ENCODE data around the gene OXLD1. TPM values are rescaled to one million over a fixed set of nuclear protein-coding genes. Genes with fewer than 3 reads are reported as not detected.
A peak's percentile ranks its signal among the peaks of the same experiment; 100 is the strongest.

The OXLD1 gene
- polyA plus RNA-seq, 1 of the 3 experiments (the other 2 are of a cell fraction): 103 TPM

DNA sequence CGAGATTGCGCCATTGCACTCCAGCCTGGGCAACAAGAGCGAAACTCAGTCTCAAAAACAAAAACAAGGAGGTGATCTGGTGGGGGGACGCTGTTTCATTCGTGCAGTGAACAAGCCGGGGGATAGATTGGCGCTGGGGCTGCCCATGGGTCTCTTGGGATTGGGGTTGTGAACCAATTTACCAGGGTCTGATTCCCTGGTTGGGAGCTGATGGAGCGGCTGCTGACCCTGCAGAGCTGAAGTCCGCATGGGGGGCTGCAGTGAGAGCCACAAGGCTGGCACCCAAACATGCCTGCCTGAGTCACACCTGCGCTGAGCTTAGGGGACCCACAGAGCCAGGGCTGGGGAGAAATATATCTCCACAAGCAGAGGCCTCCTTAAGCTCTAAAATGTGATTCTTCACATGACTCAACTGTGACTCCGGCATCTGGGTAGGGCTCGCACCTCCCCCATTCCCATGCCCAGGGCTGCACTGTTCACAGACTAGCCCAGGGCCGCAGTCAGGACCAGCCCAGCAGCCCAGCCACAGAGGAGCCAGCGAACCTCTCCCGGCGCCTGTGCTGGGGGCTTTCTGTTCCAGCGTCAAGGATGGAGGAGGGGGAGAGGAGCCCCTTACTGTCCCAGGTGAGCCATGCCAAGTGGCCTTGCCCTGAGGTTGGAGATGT lies 24.4 kb downstream of the OXLD1 start:
- peaks cover 9% of the 10 kb centered on the region for H3F3A ChIP-seq (replicated peaks; ENCODE audit: insufficient read depth)
- no peaks in the 10 kb centered on the region for H4K20me1 ChIP-seq (ENCODE audit: insufficient read depth)
- peaks cover 0 to 11% of the 10 kb centered on the region in 2 experiments; a peak in 2 of 4 replicates for H3K4me1 ChIP-seq (ENCODE audit: control insufficient read depth in 1 of 2, insufficient read depth in 2 of 2, low read depth in 1 of 2, low read length in 1 of 2)
- ChIA-PET CTCF (no interaction called here), POLR2A (no interaction called here)
- H2AFZ ChIP-seq (ENCODE audit: low read depth): peak overlapping the region; percentile 72; the same call in 1 of the 2 replicates
- no peaks in the 10 kb centered on the region for H3K36me3 ChIP-seq (replicated peaks in 1 of 2; ENCODE audit: control insufficient read depth in 1 of 2, insufficient read depth in 2 of 2, low read length in 1 of 2)
- TF ChIP-seq SMC3 (IDR thresholded peaks at IDR 0.05; ENCODE audit: low read depth, low read length): no peak
- no peak for TF ChIP-seq FOXM1 (IDR thresholded peaks at IDR 0.05; ENCODE audit: low read depth)
- TF ChIP-seq TAF1 (IDR thresholded peaks at IDR 0.05; ENCODE audit: borderline replicate concordance, low read depth, low read length): no peak
- no peak for TF ChIP-seq FOXJ3 (CRISPR knock-in tag; IDR thresholded peaks at IDR 0.05)
- TF ChIP-seq MEF2A (IDR thresholded peaks at IDR 0.05; ENCODE audit: borderline replicate concordance, low read depth): no peak
- no peak for TF ChIP-seq RCOR1 (IDR thresholded peaks at IDR 0.05; ENCODE audit: low read length)
- no peak for TF ChIP-seq EP300 (IDR thresholded peaks at IDR 0.05; ENCODE audit: borderline replicate concordance in 1 of 2, low read depth in 1 of 2, low read length in 1 of 2)
- TF ChIP-seq MAX (IDR thresholded peaks at IDR 0.05; ENCODE audit: low read depth): peak; percentile 73; the same call in 1 of the 2 replicates
- no peak; the same call in 1 of the 2 replicates for TF ChIP-seq USF1 (IDR thresholded peaks at IDR 0.05; ENCODE audit: borderline replicate concordance, low read depth)
- peak; percentile 67; the same call in 1 of the 2 replicates for TF ChIP-seq FOSL2 (IDR thresholded peaks at IDR 0.05; ENCODE audit: borderline replicate concordance, low read depth)
- no peak for TF ChIP-seq NFIC (IDR thresholded peaks at IDR 0.05; ENCODE audit: borderline replicate concordance)
- TF ChIP-seq PBX3 (IDR thresholded peaks at IDR 0.05): no peak
- no peak for TF ChIP-seq ELF1 (IDR thresholded peaks at IDR 0.05)
- TF ChIP-seq GATA2 (CRISPR knock-in tag; IDR thresholded peaks at IDR 0.05): no peak
- TF ChIP-seq CHD2 (IDR thresholded peaks at IDR 0.05; ENCODE audit: low read length, partially characterized antibody): no peak
- TF ChIP-seq USF2 (IDR thresholded peaks at IDR 0.05; ENCODE audit: borderline replicate concordance, low read depth, low read length): no peak
- TF ChIP-seq, protein P1, sequence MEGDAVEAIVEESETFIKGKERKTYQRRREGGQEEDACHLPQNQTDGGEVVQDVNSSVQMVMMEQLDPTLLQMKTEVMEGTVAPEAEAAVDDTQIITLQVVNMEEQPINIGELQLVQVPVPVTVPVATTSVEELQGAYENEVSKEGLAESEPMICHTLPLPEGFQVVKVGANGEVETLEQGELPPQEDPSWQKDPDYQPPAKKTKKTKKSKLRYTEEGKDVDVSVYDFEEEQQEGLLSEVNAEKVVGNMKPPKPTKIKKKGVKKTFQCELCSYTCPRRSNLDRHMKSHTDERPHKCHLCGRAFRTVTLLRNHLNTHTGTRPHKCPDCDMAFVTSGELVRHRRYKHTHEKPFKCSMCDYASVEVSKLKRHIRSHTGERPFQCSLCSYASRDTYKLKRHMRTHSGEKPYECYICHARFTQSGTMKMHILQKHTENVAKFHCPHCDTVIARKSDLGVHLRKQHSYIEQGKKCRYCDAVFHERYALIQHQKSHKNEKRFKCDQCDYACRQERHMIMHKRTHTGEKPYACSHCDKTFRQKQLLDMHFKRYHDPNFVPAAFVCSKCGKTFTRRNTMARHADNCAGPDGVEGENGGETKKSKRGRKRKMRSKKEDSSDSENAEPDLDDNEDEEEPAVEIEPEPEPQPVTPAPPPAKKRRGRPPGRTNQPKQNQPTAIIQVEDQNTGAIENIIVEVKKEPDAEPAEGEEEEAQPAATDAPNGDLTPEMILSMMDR (IDR thresholded peaks at IDR 0.05): no peak
- TF ChIP-seq RFX5 (IDR thresholded peaks at IDR 0.05; ENCODE audit: low read length): no peak
- TF ChIP-seq TCF12 (IDR thresholded peaks at IDR 0.05): peak; percentile 46; the same call in 1 of the 2 replicates
- TF ChIP-seq POLR2AphosphoS5 (IDR thresholded peaks at IDR 0.05; ENCODE audit: low read depth, low read length): no peak
- no peak for TF ChIP-seq GABPA (IDR thresholded peaks at IDR 0.05; ENCODE audit: low read depth)
- no peak for TF ChIP-seq IRF3 (IDR thresholded peaks at IDR 0.05; ENCODE audit: low read depth, low read length)
- TF ChIP-seq, protein P2, sequence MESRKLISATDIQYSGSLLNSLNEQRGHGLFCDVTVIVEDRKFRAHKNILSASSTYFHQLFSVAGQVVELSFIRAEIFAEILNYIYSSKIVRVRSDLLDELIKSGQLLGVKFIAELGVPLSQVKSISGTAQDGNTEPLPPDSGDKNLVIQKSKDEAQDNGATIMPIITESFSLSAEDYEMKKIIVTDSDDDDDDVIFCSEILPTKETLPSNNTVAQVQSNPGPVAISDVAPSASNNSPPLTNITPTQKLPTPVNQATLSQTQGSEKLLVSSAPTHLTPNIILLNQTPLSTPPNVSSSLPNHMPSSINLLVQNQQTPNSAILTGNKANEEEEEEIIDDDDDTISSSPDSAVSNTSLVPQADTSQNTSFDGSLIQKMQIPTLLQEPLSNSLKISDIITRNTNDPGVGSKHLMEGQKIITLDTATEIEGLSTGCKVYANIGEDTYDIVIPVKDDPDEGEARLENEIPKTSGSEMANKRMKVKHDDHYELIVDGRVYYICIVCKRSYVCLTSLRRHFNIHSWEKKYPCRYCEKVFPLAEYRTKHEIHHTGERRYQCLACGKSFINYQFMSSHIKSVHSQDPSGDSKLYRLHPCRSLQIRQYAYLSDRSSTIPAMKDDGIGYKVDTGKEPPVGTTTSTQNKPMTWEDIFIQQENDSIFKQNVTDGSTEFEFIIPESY (IDR thresholded peaks at IDR 0.05; ENCODE audit: borderline replicate concordance, low read depth): no peak
- TF ChIP-seq JUND (IDR thresholded peaks at IDR 0.05): no peak
- H3K79me2 ChIP-seq (ENCODE audit: insufficient read depth): 0 out of 2 replicates have a peak, but pooled peaks cover 9% of the 10 kb centered on the region
- WGBS (ENCODE audit: low lambda C conversion rate): 74% methylated on average over 15 of the region's 17 CpGs
- DNase-seq: no peak
- peak overlapping the region in 1 of 2 experiments; percentile 8; a peak in 1 of 4 replicates for H3K4me3 ChIP-seq (ENCODE audit: low read depth in 2 of 2, low read length in 1 of 2)
- peak overlapping the region in 1 of 2 experiments; percentile 63; a peak in 2 of 4 replicates for H3K27ac ChIP-seq (ENCODE audit: low read depth in 2 of 2, low read length in 1 of 2)
- H3K4me2 ChIP-seq: peak overlapping the region; percentile 71
- no peaks in the 10 kb centered on the region for H3K9me2 ChIP-seq
- H3K9me3 ChIP-seq: no peaks in the 10 kb centered on the region
- no peaks in the 10 kb centered on the region for H3K27me3 ChIP-seq (ENCODE audit: insufficient read depth)
- peak overlapping the region; percentile 58 for H3K9ac ChIP-seq
